GM23338 (cell line): ENCODE results near the gene TIMP3.

Experiments
- CREB1 ChIP-seq: fragments of 250-450 bp; sonication (Bioruptor Pico); IDR thresholded peaks from 2 replicates; pipeline ENCODE4 v1.5.0; 2020; ENCODE audit warnings: low read depth, mild to moderate bottlenecking, moderate library complexity
- POLR2AphosphoS5 ChIP-seq: IDR thresholded peaks from 2 replicates; pipeline ENCODE4 v1.6.1; 2016; ENCODE audit warnings: antibody characterized with exemption, low read depth
- TF ChIP-seq, protein P1 (sequence below), 2 experiments: fragments of 200-600 bp in 1 of 2; sonication (generic) in 1 of 2; conservative IDR thresholded peaks; 2 replicates each; pipeline versions ENCODE4 v1.5.1 to v1.6.1; 2016 to 2017; ENCODE audit warnings: antibody characterized with exemption in 2 of 2, low read depth in 2 of 2, mild to moderate bottlenecking in 2 of 2, moderate library complexity in 1 of 2
- TF ChIP-seq, protein P2 (sequence below): IDR thresholded peaks from 2 replicates; pipeline ENCODE4 v1.6.1; 2016; ENCODE audit warnings: antibody characterized with exemption

DNA sequence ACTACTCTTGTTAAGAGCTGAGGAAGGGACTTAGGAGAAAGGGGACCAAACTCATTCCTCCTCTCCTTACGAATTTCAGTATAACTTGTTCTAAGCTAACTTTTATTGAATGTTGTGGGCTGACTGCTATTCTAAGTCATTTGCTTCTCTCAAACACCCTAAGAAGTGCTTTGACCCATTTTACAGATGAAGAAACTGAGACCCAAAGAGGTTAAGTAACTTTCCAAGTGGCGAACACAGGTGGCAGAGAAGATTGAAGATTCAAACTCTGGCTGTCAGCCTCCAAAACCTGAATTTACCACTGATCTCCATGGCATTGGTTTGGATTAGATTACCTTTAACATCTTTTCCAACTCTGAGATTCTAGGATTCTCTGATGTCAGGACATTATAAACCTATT is 52.2 kb downstream of the TIMP3 start:
- TF ChIP-seq, protein P1, sequence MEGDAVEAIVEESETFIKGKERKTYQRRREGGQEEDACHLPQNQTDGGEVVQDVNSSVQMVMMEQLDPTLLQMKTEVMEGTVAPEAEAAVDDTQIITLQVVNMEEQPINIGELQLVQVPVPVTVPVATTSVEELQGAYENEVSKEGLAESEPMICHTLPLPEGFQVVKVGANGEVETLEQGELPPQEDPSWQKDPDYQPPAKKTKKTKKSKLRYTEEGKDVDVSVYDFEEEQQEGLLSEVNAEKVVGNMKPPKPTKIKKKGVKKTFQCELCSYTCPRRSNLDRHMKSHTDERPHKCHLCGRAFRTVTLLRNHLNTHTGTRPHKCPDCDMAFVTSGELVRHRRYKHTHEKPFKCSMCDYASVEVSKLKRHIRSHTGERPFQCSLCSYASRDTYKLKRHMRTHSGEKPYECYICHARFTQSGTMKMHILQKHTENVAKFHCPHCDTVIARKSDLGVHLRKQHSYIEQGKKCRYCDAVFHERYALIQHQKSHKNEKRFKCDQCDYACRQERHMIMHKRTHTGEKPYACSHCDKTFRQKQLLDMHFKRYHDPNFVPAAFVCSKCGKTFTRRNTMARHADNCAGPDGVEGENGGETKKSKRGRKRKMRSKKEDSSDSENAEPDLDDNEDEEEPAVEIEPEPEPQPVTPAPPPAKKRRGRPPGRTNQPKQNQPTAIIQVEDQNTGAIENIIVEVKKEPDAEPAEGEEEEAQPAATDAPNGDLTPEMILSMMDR (conservative IDR thresholded peaks at IDR 0.05; ENCODE audit: low read depth in 2 of 2), result no peak
- TF ChIP-seq CREB1 (no peak), POLR2AphosphoS5 (no peak)
- TF ChIP-seq, protein P2, sequence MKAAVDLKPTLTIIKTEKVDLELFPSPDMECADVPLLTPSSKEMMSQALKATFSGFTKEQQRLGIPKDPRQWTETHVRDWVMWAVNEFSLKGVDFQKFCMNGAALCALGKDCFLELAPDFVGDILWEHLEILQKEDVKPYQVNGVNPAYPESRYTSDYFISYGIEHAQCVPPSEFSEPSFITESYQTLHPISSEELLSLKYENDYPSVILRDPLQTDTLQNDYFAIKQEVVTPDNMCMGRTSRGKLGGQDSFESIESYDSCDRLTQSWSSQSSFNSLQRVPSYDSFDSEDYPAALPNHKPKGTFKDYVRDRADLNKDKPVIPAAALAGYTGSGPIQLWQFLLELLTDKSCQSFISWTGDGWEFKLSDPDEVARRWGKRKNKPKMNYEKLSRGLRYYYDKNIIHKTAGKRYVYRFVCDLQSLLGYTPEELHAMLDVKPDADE, result no peak
